ENCODE measurements around the gene TPTE2. TPM values are rescaled to one million over a fixed set of nuclear protein-coding genes. Genes with fewer than 3 reads are reported as not detected.
"Not testable (repeated sequence)": the region's sequence is repeated elsewhere in the genome, so short reads cannot be mapped to it uniquely, and the experiment has no call there.

Gene TPTE2
- total and polyA plus RNA-seq, 2 of the 8 experiments (the other 6 are each of a cell fraction or from before 2014, with no cell fraction given), result not detected

DNA sequence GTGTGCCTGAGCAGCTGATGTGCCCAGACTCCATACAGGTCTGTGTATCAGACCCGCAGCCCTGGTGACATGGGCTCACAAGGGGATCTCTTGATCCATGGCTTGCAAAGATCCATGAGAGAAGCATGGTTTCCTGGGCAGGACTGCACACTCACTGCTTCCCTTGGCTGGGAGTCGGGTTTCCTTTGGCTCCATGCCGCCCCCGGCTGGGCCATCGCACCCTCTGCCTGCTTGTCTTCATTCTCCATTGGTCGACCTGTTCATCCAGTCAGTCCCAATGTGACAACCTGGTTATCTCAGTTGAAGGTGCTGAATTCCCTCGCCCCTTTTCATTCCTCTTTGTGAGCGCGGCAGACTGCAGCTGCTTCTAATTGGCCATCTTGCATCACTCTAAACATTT lies 101.2 kb downstream of the TPTE2 start:
- H3K79me2 ChIP-seq (ENCODE audit: control insufficient read depth in 1 of 2, insufficient read depth in 2 of 2, low read length in 2 of 2); H3K4me1 ChIP-seq (replicated peaks in 1 of 4; ENCODE audit: control insufficient read depth in 3 of 4, insufficient read depth in 4 of 4, low read length in 3 of 4); H2AFZ ChIP-seq (ENCODE audit: low read length); H3K14ac ChIP-seq (ENCODE audit: insufficient read length); POLR2A ChIA-PET (ENCODE audit: partially characterized antibody); H4K20me1 ChIP-seq (replicated peaks in 1 of 2; ENCODE audit: control insufficient read depth in 1 of 2, insufficient read depth in 2 of 2, low read length in 2 of 2); H3K27me3 ChIP-seq (replicated peaks in 1 of 4; ENCODE audit: control insufficient read depth in 3 of 4, extremely low read depth in 1 of 4, insufficient read depth in 3 of 4, low read length in 3 of 4); H2BK12ac ChIP-seq (ENCODE audit: low read depth, low read length); DNase-seq (ENCODE audit: low read depth in 1 of 2, low spot score in 2 of 2); H4K5ac ChIP-seq (ENCODE audit: insufficient read length, low read depth, low read length); H3K79me1 ChIP-seq (ENCODE audit: low read depth, low read length); H3K4ac ChIP-seq (replicated peaks; ENCODE audit: insufficient read length, low read depth, low read length); H3K23me2 ChIP-seq (ENCODE audit: low read depth, low read length); H2BK120ac ChIP-seq (replicated peaks; ENCODE audit: low read depth, low read length); H3K23ac ChIP-seq (ENCODE audit: insufficient read length); H2AK5ac ChIP-seq (ENCODE audit: low read depth, low read length); H3K27ac ChIP-seq (ENCODE audit: low read depth, low read length); H2BK20ac ChIP-seq (ENCODE audit: low read length); H4K8ac ChIP-seq (ENCODE audit: extremely low read depth, insufficient read depth, low read length); H2BK5ac ChIP-seq (ENCODE audit: low read depth, low read length); CTCF ChIA-PET (ENCODE audit: partially characterized antibody); H3K56ac ChIP-seq (replicated peaks; ENCODE audit: insufficient read length, low read depth, low read length); H3K4me2 ChIP-seq (ENCODE audit: insufficient read depth in 1 of 2, low read depth in 2 of 2, low read length in 2 of 2); H3K9ac ChIP-seq (replicated peaks in 1 of 4; ENCODE audit: extremely low read depth in 1 of 4, low read depth in 3 of 4, low read length in 3 of 4); H3K36me3 ChIP-seq (ENCODE audit: control insufficient read depth in 2 of 4, insufficient read depth in 4 of 4, low read length in 3 of 4); H3K18ac ChIP-seq (ENCODE audit: extremely low read depth, low read length); FAIRE-seq; H4K91ac ChIP-seq (replicated peaks; ENCODE audit: insufficient read length, low read length); H3K4me3 ChIP-seq (ENCODE audit: extremely low read depth in 1 of 4, insufficient read depth in 2 of 4, low read depth in 3 of 4, low read length in 4 of 4); H2BK15ac ChIP-seq (ENCODE audit: low read length): not testable (repeated sequence)
- peaks cover 10 to 31% of the 10 kb centered on the region in 2 experiments; a peak in 3 of 4 replicates for H3K9me3 ChIP-seq (ENCODE audit: insufficient read depth in 2 of 2, low read depth in 1 of 2, low read length in 1 of 2)
- 75% methylated on average over 9 of the region's 9 CpGs; no CpG with 5 or more reads in 1 of the 2 experiments for WGBS, 2 experiments (ENCODE audit: extremely low coverage in 1 of 2, insufficient coverage in 1 of 2, insufficient read length in 1 of 2, insufficient replicate concordance in 2 of 2, low coverage in 1 of 2, low lambda C conversion rate in 2 of 2, missing lambda C conversion rate in 1 of 2)

Measured in H1 (cell line).